Breast epithelium (tissue), 3 donors: ENCODE results near the gene C10orf120.

Experiments used
- POLR2A ChIP-seq: fragments of 450-650 bp; IDR thresholded peaks from one replicate; pipeline ENCODE4 v1.6.1; 2016; ENCODE audit warnings: antibody characterized with exemption, mild to moderate bottlenecking, moderate library complexity
- TF ChIP-seq, protein P1 (sequence below), 3 donors: fragments of 450-650 bp; IDR thresholded peaks; one replicate each; pipeline ENCODE4 v1.5.1; 2016 to 2017; ENCODE audit warnings: antibody characterized with exemption in 3 of 3, mild to moderate bottlenecking in 3 of 3, moderate library complexity in 3 of 3

DNA sequence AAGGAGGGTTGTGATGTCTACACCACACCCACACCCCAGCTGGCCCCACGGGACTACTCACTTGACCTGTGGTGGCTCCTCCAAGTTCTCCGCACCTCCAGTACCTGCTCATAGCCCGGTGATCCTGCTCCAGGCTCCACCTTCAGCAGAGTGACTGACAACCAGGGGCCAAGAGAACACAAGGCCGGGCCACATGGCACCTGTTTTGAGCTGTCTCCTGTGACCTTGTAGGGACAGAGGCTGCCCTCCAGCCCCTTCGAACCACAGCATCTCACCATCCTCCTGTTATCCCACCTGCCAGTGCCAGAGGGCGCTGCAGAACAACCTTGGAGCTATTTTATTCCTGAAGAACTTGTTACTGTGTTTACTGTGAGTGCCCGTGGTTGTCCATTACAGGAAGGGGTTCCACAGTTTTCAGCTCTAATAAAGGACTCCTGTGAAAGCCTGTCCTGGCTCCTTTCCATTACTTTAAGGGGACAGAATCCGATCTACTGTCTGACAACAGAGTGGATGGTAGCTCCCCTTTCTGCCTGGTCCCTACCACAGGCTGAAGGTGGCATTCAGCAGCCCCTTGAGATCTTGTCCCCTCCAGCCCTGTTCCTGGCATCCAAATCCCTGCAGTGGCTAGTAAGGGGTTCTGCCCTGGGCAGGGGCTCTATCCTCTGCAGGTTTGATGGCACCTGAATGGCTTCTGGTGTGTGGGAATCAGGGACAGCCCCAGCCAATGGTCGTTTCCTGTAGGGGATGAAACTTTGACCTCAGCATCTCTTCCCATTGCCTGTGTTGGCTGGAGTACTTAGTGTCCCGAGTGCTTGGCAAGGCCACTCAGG is 50.8 kb downstream of the C10orf120 start:
- TF ChIP-seq POLR2A = no peak
- TF ChIP-seq, protein P1, sequence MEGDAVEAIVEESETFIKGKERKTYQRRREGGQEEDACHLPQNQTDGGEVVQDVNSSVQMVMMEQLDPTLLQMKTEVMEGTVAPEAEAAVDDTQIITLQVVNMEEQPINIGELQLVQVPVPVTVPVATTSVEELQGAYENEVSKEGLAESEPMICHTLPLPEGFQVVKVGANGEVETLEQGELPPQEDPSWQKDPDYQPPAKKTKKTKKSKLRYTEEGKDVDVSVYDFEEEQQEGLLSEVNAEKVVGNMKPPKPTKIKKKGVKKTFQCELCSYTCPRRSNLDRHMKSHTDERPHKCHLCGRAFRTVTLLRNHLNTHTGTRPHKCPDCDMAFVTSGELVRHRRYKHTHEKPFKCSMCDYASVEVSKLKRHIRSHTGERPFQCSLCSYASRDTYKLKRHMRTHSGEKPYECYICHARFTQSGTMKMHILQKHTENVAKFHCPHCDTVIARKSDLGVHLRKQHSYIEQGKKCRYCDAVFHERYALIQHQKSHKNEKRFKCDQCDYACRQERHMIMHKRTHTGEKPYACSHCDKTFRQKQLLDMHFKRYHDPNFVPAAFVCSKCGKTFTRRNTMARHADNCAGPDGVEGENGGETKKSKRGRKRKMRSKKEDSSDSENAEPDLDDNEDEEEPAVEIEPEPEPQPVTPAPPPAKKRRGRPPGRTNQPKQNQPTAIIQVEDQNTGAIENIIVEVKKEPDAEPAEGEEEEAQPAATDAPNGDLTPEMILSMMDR (IDR thresholded peaks at IDR 0.05) = peak in 2 of 3 donors; percentile 33 to 53
